HG02885 (cell line): ENCODE data around the gene ATP8A1.
"Not testable (repeated sequence)": the region's sequence is repeated elsewhere in the genome, so short reads cannot be mapped to it uniquely, and the experiment has no call there.

Source experiments
- ATAC-seq: cut with Tn5 transposase; IDR thresholded peaks from one replicate; pipeline ENCODE4 v1.9.1; 2021; ENCODE audit warnings: mild to moderate bottlenecking; ENCODE audit not compliant: unreplicated experiment, poor library complexity

ATP8A1 gene

GRCh38 chr4:42519803-42520417 is 137.0 kb downstream of the ATP8A1 start:
- peak; percentile 68 for ATAC-seq

GRCh38 chr4:42515156-42515884 is 141.6 kb downstream of the ATP8A1 start:
- peak; percentile 56 for ATAC-seq

- ATAC-seq = no peak
Observed at GRCh38 chr4:42513748-42514492, 143.0 kb downstream of the ATP8A1 start.

- no peak for ATAC-seq
Observed at GRCh38 chr4:42512226-42512625, 144.7 kb downstream of the ATP8A1 start.

- no peak for ATAC-seq
Observed at GRCh38 chr4:42510225-42510624, 146.7 kb downstream of the ATP8A1 start.

GRCh38 chr4:42501624-42502401 is 155.1 kb downstream of the ATP8A1 start:
- no peak for ATAC-seq

- ATAC-seq = no peak
Observed at GRCh38 chr4:42498040-42498439, 158.9 kb downstream of the ATP8A1 start.

- no peak for ATAC-seq
Observed at GRCh38 chr4:42497142-42497910, 159.6 kb downstream of the ATP8A1 start.

- ATAC-seq = no peak
Observed at GRCh38 chr4:42492962-42493361, 163.9 kb downstream of the ATP8A1 start.

- ATAC-seq = peak; percentile 30
Observed at GRCh38 chr4:42490015-42490414, 166.9 kb downstream of the ATP8A1 start.

GRCh38 chr4:42489095-42489494 is 167.8 kb downstream of the ATP8A1 start:
- ATAC-seq = peak; percentile 75

- ATAC-seq = peak; percentile 2
Observed at GRCh38 chr4:42488554-42488953, 168.4 kb downstream of the ATP8A1 start.

GRCh38 chr4:42488114-42488513 is 168.8 kb downstream of the ATP8A1 start:
- peak; percentile 81 for ATAC-seq

GRCh38 chr4:42487230-42487629 is 169.7 kb downstream of the ATP8A1 start:
- no peak for ATAC-seq

- not testable (repeated sequence) for ATAC-seq
Observed at GRCh38 chr4:42486156-42486555, 170.7 kb downstream of the ATP8A1 start.

GRCh38 chr4:42484630-42485029 is 172.3 kb downstream of the ATP8A1 start:
- no peak for ATAC-seq

- no peak for ATAC-seq
Observed at GRCh38 chr4:42483426-42484379, 173.2 kb downstream of the ATP8A1 start.

GRCh38 chr4:42482516-42483327 is 174.2 kb downstream of the ATP8A1 start:
- ATAC-seq = no peak
